ENCODE data around the gene PHF19. TPM values are rescaled to one million over a fixed set of nuclear protein-coding genes. Genes with fewer than 3 reads are reported as not detected.
A peak's percentile ranks its signal among the peaks of the same experiment; 100 is the strongest.

The PHF19 gene
- total RNA-seq, 1 experiment from 2014 or later = 66.8 TPM

DNA sequence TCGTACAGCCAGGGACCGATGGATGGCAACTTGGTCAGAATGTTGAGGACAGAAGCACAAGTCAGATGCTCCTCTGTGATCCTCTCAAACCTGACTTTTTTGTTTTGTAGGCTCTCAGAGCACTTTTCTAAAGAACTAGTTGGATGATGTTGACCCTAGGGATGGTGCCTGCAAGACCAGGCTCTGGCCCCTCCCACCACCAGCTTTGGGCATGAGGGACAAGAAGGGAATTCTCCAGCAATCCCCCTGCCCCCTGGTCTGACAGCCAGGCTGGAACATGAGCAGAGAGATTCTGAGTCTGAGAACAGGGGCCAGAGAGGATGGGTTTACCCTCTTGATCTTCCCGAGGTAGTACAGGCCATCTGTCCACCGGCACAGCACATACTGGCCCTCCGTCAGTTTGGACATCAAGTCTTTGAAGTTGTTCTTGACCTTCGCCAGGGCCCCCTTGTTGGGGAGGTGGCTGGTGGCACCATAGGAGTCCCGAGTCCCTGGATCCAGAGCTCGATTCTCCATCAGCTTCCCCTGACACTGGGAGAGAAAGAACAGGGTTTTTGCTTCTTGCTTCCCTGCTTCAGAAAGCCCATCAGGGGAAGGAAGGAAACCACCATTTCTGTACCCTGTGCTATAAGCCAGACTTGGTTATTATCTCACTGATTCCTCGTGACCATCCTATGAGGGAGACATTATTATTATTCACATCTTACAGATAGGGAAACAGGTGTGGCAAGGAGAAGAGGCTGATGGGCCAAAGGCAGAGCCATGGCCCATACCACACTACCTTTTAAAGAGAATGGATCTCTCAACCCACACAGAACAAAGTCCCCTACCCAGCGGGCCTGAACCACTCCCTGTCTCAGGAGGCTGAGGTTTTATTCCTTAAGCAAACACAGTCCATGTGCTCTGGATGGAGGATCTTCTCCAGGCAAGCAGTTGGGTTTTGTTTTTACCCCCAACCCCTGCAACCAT lies 2.5 kb downstream of the PHF19 start:
- H3K27ac ChIP-seq (ENCODE audit: insufficient read length, low read depth, low read length) = peak overlapping the region; percentile 77
- no peak overlapping the region for H3K23ac ChIP-seq (ENCODE audit: insufficient read length, low read depth, low read length)
- Mint-ChIP-seq H3K27me3 (ENCODE audit: low read depth) (peaks cover 8% of the 10 kb centered on the region), H3K4me3 (peak overlapping the region; percentile 36 to 76; a peak in 4 of 5 replicates), H3K27ac (peak overlapping the region; percentile 23 to 96 (median 94); a peak in 5 of 7 replicates), H3K36me3 (ENCODE audit: insufficient read depth in 1 of 3, low read depth in 3 of 3) (peaks cover 3 to 41% (median 26%) of the 10 kb centered on the region in 3 experiments; a peak in 6 of 7 replicates), H3K9me3 (no peaks in the 10 kb centered on the region; a peak in 1 of 5 replicates), H3K4me1 (peaks cover 62% of the 10 kb centered on the region in 2 experiments)
- H3K18ac ChIP-seq (ENCODE audit: insufficient read length, low read depth, low read length) = no peak overlapping the region
- H3K56ac ChIP-seq (ENCODE audit: insufficient read length, low read depth, low read length) = no peak overlapping the region
- H3K4ac ChIP-seq (ENCODE audit: low read depth, low read length) = no peak overlapping the region
- no peaks in the 10 kb centered on the region for H4K20me1 ChIP-seq (ENCODE audit: control insufficient read depth, insufficient read depth, insufficient read length)
- peaks cover 10% of the 10 kb centered on the region for H3K4me1 ChIP-seq (ENCODE audit: insufficient read depth, low read length)
- H2BK15ac ChIP-seq (ENCODE audit: low read depth, low read length) = no peak overlapping the region
- peak overlapping the region; percentile 67 for H3K4me2 ChIP-seq (ENCODE audit: insufficient read depth, insufficient read length, low read length)
- no peaks in the 10 kb centered on the region for H3K79me2 ChIP-seq (ENCODE audit: insufficient read depth, low read length)
- peaks cover 2% of the 10 kb centered on the region; the same call in 1 of the 2 replicates for H3K27me3 ChIP-seq (ENCODE audit: insufficient read depth, low read length)
- no peak overlapping the region for H2BK20ac ChIP-seq (ENCODE audit: low read depth, low read length, poor library complexity, severe bottlenecking)
- no peak for DNase-seq
- no peaks in the 10 kb centered on the region for H3K79me1 ChIP-seq (ENCODE audit: insufficient read depth, low read depth, low read length, poor library complexity, severe bottlenecking)
- H2AFZ ChIP-seq (ENCODE audit: low read length) = no peak overlapping the region
- H4K8ac ChIP-seq (replicated peaks; ENCODE audit: insufficient read length, low read depth, low read length) = no peak overlapping the region
- no peak overlapping the region for H4K5ac ChIP-seq (ENCODE audit: insufficient read length, low read depth, low read length)
- no CpG with 5 or more reads among the region's 10 CpGs for WGBS (ENCODE audit: extremely low coverage, insufficient read length, low lambda C conversion rate)
- no peak overlapping the region for H3T11ph ChIP-seq (ENCODE audit: low read length)
- H2BK5ac ChIP-seq (ENCODE audit: insufficient read length, low read length) = no peak overlapping the region
- H2AK5ac ChIP-seq (ENCODE audit: insufficient read length, low read length) = no peak overlapping the region
- no peak overlapping the region for H3K14ac ChIP-seq (ENCODE audit: insufficient read depth, low read length)
- H3K9me3 ChIP-seq (ENCODE audit: control insufficient read depth, low read depth, low read length) = no peaks in the 10 kb centered on the region
- no peak overlapping the region for H2BK120ac ChIP-seq (ENCODE audit: low read depth, low read length, poor library complexity, severe bottlenecking)
- H4K91ac ChIP-seq (ENCODE audit: insufficient read length, low read depth, low read length) = no peak overlapping the region
- H3K9ac ChIP-seq (ENCODE audit: extremely low read depth, insufficient read length, low read length) = no peak overlapping the region
- TF ChIP-seq, protein P1, sequence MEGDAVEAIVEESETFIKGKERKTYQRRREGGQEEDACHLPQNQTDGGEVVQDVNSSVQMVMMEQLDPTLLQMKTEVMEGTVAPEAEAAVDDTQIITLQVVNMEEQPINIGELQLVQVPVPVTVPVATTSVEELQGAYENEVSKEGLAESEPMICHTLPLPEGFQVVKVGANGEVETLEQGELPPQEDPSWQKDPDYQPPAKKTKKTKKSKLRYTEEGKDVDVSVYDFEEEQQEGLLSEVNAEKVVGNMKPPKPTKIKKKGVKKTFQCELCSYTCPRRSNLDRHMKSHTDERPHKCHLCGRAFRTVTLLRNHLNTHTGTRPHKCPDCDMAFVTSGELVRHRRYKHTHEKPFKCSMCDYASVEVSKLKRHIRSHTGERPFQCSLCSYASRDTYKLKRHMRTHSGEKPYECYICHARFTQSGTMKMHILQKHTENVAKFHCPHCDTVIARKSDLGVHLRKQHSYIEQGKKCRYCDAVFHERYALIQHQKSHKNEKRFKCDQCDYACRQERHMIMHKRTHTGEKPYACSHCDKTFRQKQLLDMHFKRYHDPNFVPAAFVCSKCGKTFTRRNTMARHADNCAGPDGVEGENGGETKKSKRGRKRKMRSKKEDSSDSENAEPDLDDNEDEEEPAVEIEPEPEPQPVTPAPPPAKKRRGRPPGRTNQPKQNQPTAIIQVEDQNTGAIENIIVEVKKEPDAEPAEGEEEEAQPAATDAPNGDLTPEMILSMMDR (conservative IDR thresholded peaks at IDR 0.05) = no peak
- H3K23me2 ChIP-seq (ENCODE audit: insufficient read length, low read depth, low read length, poor library complexity, severe bottlenecking) = peaks cover 5% of the 10 kb centered on the region
- H2BK12ac ChIP-seq (ENCODE audit: insufficient read length, low read depth, low read length) = no peak overlapping the region

All from H9 (cell line).